H9 (cell line): ENCODE results near the gene LRP5. TPM values are rescaled to one million over a fixed set of nuclear protein-coding genes. Genes with fewer than 3 reads are reported as not detected.

Experiments used
- DNase-seq: peaks from one replicate; pipeline ENCODE4 v3.0.0-alpha.2; 2017
- H2AFZ ChIP-seq: one replicate; pipeline ENCODE4 v1.6.1; 2013; ENCODE audit warnings: mild to moderate bottlenecking, low read length, control low read depth, moderate library complexity
- H2AK5ac ChIP-seq: 2 replicates; pipeline ENCODE4 v1.6.1; 2013; ENCODE audit warnings: low read length, control low read depth, mixed read lengths; ENCODE audit not compliant: insufficient read length
- H2BK120ac ChIP-seq: one replicate; pipeline ENCODE4 v1.6.1; 2013; ENCODE audit warnings: low read depth, mild to moderate bottlenecking, low read length, control low read depth, inconsistent platforms; ENCODE audit not compliant: poor library complexity, severe bottlenecking
- H2BK12ac ChIP-seq: 2 replicates; pipeline ENCODE4 v1.6.1; 2013; ENCODE audit warnings: low read length, control low read depth, mixed read lengths, low read depth; ENCODE audit not compliant: insufficient read length
- H2BK15ac ChIP-seq: 2 replicates; pipeline ENCODE4 v1.6.1; 2013; ENCODE audit warnings: low read depth, low read length, control low read depth
- H2BK20ac ChIP-seq: one replicate; pipeline ENCODE4 v1.6.1; 2013; ENCODE audit warnings: low read depth, mild to moderate bottlenecking, low read length, control low read depth, inconsistent platforms; ENCODE audit not compliant: poor library complexity, severe bottlenecking
- H2BK5ac ChIP-seq: 2 replicates; pipeline ENCODE4 v1.6.1; 2013; ENCODE audit warnings: low read length, control low read depth, mixed read lengths; ENCODE audit not compliant: insufficient read length
- H3K14ac ChIP-seq: 2 replicates; pipeline ENCODE4 v1.6.1; 2013; ENCODE audit warnings: low read length, control low read depth; ENCODE audit not compliant: insufficient read depth
- H3K18ac ChIP-seq: 2 replicates; pipeline ENCODE4 v1.6.1; 2013; ENCODE audit warnings: low read depth, mild to moderate bottlenecking, mixed read lengths, low read length, control low read depth; ENCODE audit not compliant: insufficient read length
- H3K23ac ChIP-seq: 2 replicates; pipeline ENCODE4 v1.6.1; 2013; ENCODE audit warnings: low read length, control low read depth, mixed read lengths, low read depth; ENCODE audit not compliant: insufficient read length
- H3K23me2 ChIP-seq: 2 replicates; pipeline ENCODE4 v1.6.1; 2013; ENCODE audit warnings: low read depth, mild to moderate bottlenecking, mixed read lengths, low read length, control low read depth; ENCODE audit not compliant: insufficient read length, poor library complexity, severe bottlenecking
- H3K27ac ChIP-seq: 2 replicates; pipeline ENCODE4 v1.5.1; 2013; ENCODE audit warnings: low read length, control low read depth, mixed read lengths, low read depth; ENCODE audit not compliant: insufficient read length
- H3K27me3 ChIP-seq: 2 replicates; pipeline ENCODE4 v1.6.1; 2013; ENCODE audit warnings: low read length, control low read depth, inconsistent platforms; ENCODE audit not compliant: insufficient read depth
- H3K4ac ChIP-seq: 2 replicates; pipeline ENCODE4 v1.6.1; 2013; ENCODE audit warnings: low read depth, mild to moderate bottlenecking, control low read depth, inconsistent platforms, low read length, moderate library complexity
- H3K4me1 ChIP-seq: 2 replicates; pipeline ENCODE4 v1.6.1; 2013; ENCODE audit warnings: low read length, control low read depth, inconsistent platforms; ENCODE audit not compliant: insufficient read depth
- H3K4me2 ChIP-seq: 2 replicates; pipeline ENCODE4 v1.6.1; 2013; ENCODE audit warnings: low read length, control low read depth, mixed read lengths; ENCODE audit not compliant: insufficient read length, insufficient read depth
- H3K56ac ChIP-seq: 2 replicates; pipeline ENCODE4 v1.6.1; 2013; ENCODE audit warnings: low read depth, mild to moderate bottlenecking, mixed read lengths, low read length, control low read depth; ENCODE audit not compliant: insufficient read length
- H3K79me1 ChIP-seq: 2 replicates; pipeline ENCODE4 v1.6.1; 2013; ENCODE audit warnings: low read depth, mild to moderate bottlenecking, moderate library complexity, low read length, control low read depth, inconsistent platforms; ENCODE audit not compliant: insufficient read depth, poor library complexity, severe bottlenecking
- H3K79me2 ChIP-seq: 2 replicates; pipeline ENCODE4 v1.6.1; 2013; ENCODE audit warnings: low read length, control low read depth, inconsistent platforms; ENCODE audit not compliant: insufficient read depth
- H3K9ac ChIP-seq: 2 replicates; pipeline ENCODE4 v1.6.1; 2013; ENCODE audit warnings: low read length, control low read depth, mixed read lengths; ENCODE audit not compliant: insufficient read length; ENCODE audit errors: extremely low read depth
- H3K9me3 ChIP-seq: one replicate; pipeline ENCODE4 v1.6.1; 2013; ENCODE audit warnings: low read depth, low read length, inconsistent platforms; ENCODE audit not compliant: control insufficient read depth
- H3T11ph ChIP-seq: one replicate; pipeline ENCODE4 v1.6.1; 2013; ENCODE audit warnings: mild to moderate bottlenecking, low read length, control low read depth, inconsistent platforms
- H4K20me1 ChIP-seq: one replicate; pipeline ENCODE4 v1.6.1; 2013; ENCODE audit not compliant: control insufficient read depth, insufficient read length, insufficient read depth
- H4K5ac ChIP-seq: 2 replicates; pipeline ENCODE4 v1.6.1; 2013; ENCODE audit warnings: low read depth, mild to moderate bottlenecking, mixed read lengths, low read length, control low read depth; ENCODE audit not compliant: insufficient read length
- H4K8ac ChIP-seq: replicated peaks from 2 replicates; pipeline ENCODE4 v1.6.1; 2013; ENCODE audit warnings: low read length, control low read depth, mixed read lengths, low read depth; ENCODE audit not compliant: insufficient read length
- H4K91ac ChIP-seq: 2 replicates; pipeline ENCODE4 v1.6.1; 2013; ENCODE audit warnings: low read depth, mild to moderate bottlenecking, moderate library complexity, mixed read lengths, low read length, control low read depth; ENCODE audit not compliant: insufficient read length
- H3K27ac Mint-ChIP-seq, 3 experiments: 2 replicates in 2 of 3; 3 replicates in 1 of 3; pipeline ENCODE4 v1.8.0; 2020 to 2021; ENCODE audit warnings: mixed read lengths in 3 of 3, mild to moderate bottlenecking in 1 of 3, moderate library complexity in 1 of 3
- H3K27me3 Mint-ChIP-seq: 2 replicates; pipeline ENCODE4 v1.8.0; 2021; ENCODE audit warnings: low read depth, mild to moderate bottlenecking, moderate library complexity, mixed read lengths
- H3K36me3 Mint-ChIP-seq, 3 experiments: 2 replicates in 2 of 3; 3 replicates in 1 of 3; pipeline ENCODE4 v1.8.0; 2020 to 2021; ENCODE audit warnings: low read depth in 3 of 3, mixed read lengths in 3 of 3; ENCODE audit not compliant: insufficient read depth in 1 of 3
- H3K4me1 Mint-ChIP-seq, 2 experiments: 2 replicates each; pipeline ENCODE4 v1.8.0; 2020; ENCODE audit warnings: mixed read lengths in 2 of 2
- H3K4me3 Mint-ChIP-seq, 2 experiments: 2 replicates in 1 of 2; 3 replicates in 1 of 2; pipeline ENCODE4 v1.8.0; 2020 to 2021; ENCODE audit warnings: mild to moderate bottlenecking in 2 of 2, mixed read lengths in 2 of 2, moderate library complexity in 1 of 2
- H3K9me3 Mint-ChIP-seq, 2 experiments: 2 replicates in 1 of 2; 3 replicates in 1 of 2; pipeline ENCODE4 v1.8.0; 2020; ENCODE audit warnings: mild to moderate bottlenecking in 2 of 2, mixed read lengths in 2 of 2, moderate library complexity in 1 of 2
- CTCF ChIP-seq: fragments of 200-600 bp; sonication (generic); conservative IDR thresholded peaks from 3 replicates; pipeline ENCODE4 v1.8.0; 2021; ENCODE audit warnings: antibody characterized with exemption, mild to moderate bottlenecking
- WGBS: extraction: QIAGEN DNeasy Blood & Tissue Kit; methylation state at CpG from one replicate; pipeline ENCODE4 v1.1.7; 2013; ENCODE audit warnings: missing lambda C conversion rate, low lambda C conversion rate, mixed read lengths; ENCODE audit not compliant: insufficient read length; ENCODE audit errors: extremely low coverage; 5-methylcytosine and 5-hydroxymethylcytosine counted together
- total RNA-seq: library from RNA; stranded (reverse); gene quantifications from 2 replicates; pipeline ENCODE4 v1.2.1, GENCODE V29; 2021

The LRP5 gene
- total RNA-seq, 1 experiment from 2014 or later: 38.4 TPM

GRCh38 chr11:68325183-68325906 lies 13.0 kb downstream of the LRP5 start:
- no peaks in the 10 kb centered on the region for H4K20me1 ChIP-seq
- no peak overlapping the region for H4K5ac ChIP-seq
- no peak overlapping the region for H2BK15ac ChIP-seq
- H3K4me3 Mint-ChIP-seq: no peak overlapping the region
- no peak overlapping the region for H4K91ac ChIP-seq
- no peak overlapping the region for H3K18ac ChIP-seq
- H3K56ac ChIP-seq: no peak overlapping the region
- H3K9me3 ChIP-seq: no peaks in the 10 kb centered on the region
- H3K27me3 ChIP-seq: no peaks in the 10 kb centered on the region
- no peak overlapping the region for H3K14ac ChIP-seq
- H2BK12ac ChIP-seq: no peak overlapping the region
- H3K9me3 Mint-ChIP-seq: peaks cover 0 to 5% of the 10 kb centered on the region in 2 experiments; a peak in 1 of 5 replicates
- H3T11ph ChIP-seq: no peak overlapping the region
- peak; percentile 65 for TF ChIP-seq CTCF
- no peak overlapping the region for H3K23ac ChIP-seq
- H3K4me1 ChIP-seq: peaks cover 11% of the 10 kb centered on the region; the same call in 1 of the 2 replicates
- H3K9ac ChIP-seq: no peak overlapping the region
- peak overlapping the region; percentile 34 to 88 (median 77); a peak in 4 of 7 replicates for H3K27ac Mint-ChIP-seq
- no peak overlapping the region for H2BK120ac ChIP-seq
- peaks cover 60 to 64% of the 10 kb centered on the region in 2 experiments for H3K4me1 Mint-ChIP-seq
- no peak overlapping the region for H4K8ac ChIP-seq
- no peak overlapping the region for H2BK20ac ChIP-seq
- H3K4me2 ChIP-seq: no peak overlapping the region
- no CpG with 5 or more reads among the region's 18 CpGs for WGBS
- peaks cover 4 to 14% (median 10%) of the 10 kb centered on the region in 3 experiments; a peak in 6 of 7 replicates for H3K36me3 Mint-ChIP-seq
- no peak overlapping the region for H2AFZ ChIP-seq
- H3K4ac ChIP-seq: no peak overlapping the region
- no peak overlapping the region for H2BK5ac ChIP-seq
- H3K79me2 ChIP-seq: peaks cover 11% of the 10 kb centered on the region; the same call in 1 of the 2 replicates
- H3K79me1 ChIP-seq: no peaks in the 10 kb centered on the region
- no peak overlapping the region for H3K27ac ChIP-seq
- H3K27me3 Mint-ChIP-seq: no peaks in the 10 kb centered on the region
- H2AK5ac ChIP-seq: no peak overlapping the region
- no peaks in the 10 kb centered on the region for H3K23me2 ChIP-seq
- peak; percentile 68 for DNase-seq
